EL (cell line): Measurements from ENCODE around the gene KRT76.
A peak's percentile ranks its signal among the peaks of the same experiment; 100 is the strongest.
"Not testable (repeated sequence)": the region's sequence is repeated elsewhere in the genome, so short reads cannot be mapped to it uniquely, and the experiment has no call there.

Source experiments
- DNase-seq: peaks from one replicate; pipeline ENCODE4 v3.0.0-alpha.2; 2016

Gene KRT76

GRCh38 chr12:52796429-52796794 lies 19.3 kb upstream of the KRT76 start:
- no peak for DNase-seq

GRCh38 chr12:52795694-52796428 lies 18.7 kb upstream of the KRT76 start, which contains the start of gene KRT3:
TSS of gene KRT3 (minus strand) at chr12:52796117. CDS start at chr12:52796042, 75 bp downstream.
- DNase-seq, result no peak

- DNase-seq, result not testable (repeated sequence)
Observed at GRCh38 chr12:52795332-52795674, 18.2 kb upstream of the KRT76 start.

DNA sequence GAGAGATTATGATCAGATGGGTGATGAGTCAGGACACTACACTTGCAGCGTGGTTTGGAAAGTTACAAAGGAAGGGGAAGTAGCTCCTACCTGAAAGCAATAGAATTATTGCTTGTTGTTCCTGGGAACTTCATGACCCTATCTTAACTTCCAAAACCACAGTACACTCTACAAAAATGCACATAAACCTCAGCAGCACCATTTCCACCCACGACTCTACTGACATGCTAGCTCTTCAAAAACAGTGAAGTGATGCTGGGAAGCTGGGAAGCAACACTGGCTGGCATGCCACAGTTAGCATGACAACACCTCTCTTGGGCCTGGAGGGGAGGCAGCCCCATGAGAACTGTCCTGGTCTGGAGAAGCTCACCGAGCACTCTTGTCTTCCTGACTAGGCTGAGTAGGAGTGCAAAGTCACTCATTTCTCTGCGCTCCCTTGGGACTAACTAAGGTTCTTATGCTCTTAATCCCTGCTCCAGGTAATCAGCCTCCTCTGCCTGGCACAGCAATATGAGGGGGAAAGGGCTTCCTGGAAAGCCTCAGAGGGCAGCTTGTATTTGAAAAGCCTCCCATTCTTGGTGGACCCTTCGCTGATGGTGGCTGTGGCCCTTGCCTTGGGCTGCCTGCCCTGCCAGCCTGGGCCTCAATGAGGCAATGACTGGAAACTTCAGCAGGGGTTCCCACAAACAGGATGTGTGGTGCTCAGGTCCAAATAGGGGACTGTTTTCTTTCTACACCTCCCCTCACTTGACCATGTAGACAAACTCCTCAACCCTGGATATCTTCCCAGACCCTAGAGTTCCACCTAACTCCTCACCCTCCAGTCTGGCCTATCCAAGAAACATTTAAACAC lies 17.6 kb upstream of the KRT76 start:
- peak; percentile 65 for DNase-seq

DNA sequence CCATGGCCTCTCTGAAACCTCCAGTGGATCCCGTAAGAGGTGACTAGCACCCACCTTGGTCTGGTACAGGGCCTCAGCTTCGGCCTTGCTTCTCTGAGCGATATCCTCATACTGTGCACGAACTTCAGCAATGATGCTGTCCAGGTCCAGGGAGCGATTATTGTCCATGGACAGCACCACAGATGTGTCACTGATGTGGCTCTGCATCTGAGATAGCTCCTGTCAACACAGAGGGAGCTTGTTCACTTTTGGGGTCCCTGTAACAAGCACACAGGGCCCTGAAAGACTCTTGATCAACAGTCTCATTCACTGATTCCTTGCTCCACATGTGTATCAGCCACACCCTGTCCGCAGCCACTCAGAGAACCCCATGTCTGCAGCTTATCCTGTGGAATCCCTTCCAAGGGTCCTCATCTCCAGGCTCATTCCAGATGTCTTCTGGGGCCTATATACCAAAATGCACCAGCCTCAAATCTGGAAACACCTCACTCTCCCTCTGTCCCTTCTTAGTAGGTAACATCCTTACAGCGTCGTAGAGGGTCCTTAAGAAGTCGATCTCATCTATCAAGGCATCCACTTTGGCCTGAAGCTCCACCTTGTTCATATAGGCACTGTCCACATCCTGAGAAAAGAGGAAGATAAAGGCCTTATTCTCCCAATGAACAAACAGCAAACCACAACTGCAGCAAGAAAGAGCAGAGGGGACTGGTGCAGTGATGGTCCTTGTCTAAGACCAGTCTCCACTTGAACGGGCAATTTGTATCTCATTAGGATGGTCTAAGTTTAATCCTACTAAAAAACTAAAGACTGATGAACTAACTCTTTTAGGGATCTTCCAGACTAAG lies 15.3 kb upstream of the KRT76 start:
- no peak for DNase-seq

GRCh38 chr12:52791271-52792184 lies 14.4 kb upstream of the KRT76 start:
- no peak for DNase-seq

- DNase-seq, result no peak
Observed at GRCh38 chr12:52790427-52791270, 13.5 kb upstream of the KRT76 start.

GRCh38 chr12:52789637-52790426 lies 12.7 kb upstream of the KRT76 start:
- no peak for DNase-seq

- no peak for DNase-seq
Observed at GRCh38 chr12:52788876-52789636, 11.9 kb upstream of the KRT76 start.

- no peak for DNase-seq
Observed at GRCh38 chr12:52788192-52788875, 11.2 kb upstream of the KRT76 start.

- DNase-seq, result no peak
Observed at GRCh38 chr12:52787324-52788191, 10.4 kb upstream of the KRT76 start.

- no peak for DNase-seq
Observed at GRCh38 chr12:52784909-52785308, 7.8 kb upstream of the KRT76 start.

DNA sequence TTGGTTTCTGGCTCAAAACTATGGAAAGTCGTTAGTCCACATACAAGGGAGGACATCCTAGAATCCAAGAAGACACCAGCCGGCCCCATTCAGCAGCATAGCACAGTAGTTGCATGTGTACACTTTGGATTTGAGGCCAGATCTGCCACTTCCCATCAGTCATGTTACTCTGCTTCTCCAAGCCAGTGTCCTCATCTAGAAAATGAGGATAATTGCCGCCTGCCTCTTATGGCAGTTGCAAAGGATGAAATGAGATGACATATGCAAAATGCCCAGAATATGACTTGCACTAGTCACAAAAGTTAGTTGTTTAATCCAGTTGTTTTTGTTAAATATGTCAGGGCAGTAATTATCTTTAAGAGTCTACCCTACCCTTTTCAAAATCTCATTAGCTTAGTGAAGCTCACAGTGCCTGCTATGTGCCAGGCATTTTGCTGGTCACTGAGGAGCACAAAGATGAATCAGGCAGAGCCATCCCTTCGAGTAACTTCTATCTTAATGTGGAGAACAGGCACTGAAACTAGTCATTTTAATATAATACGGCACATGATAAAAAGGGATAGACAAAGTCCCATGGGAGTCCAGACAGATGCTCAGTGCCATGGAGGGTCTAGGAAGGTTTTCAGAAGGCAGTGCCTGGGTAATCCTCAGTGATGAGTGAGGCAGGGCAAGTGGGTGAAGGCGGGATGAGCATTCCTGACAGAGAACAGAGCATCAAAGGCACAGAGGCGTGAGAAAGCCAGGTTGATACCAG lies 6.6 kb upstream of the KRT76 start:
- no peak for DNase-seq

DNA sequence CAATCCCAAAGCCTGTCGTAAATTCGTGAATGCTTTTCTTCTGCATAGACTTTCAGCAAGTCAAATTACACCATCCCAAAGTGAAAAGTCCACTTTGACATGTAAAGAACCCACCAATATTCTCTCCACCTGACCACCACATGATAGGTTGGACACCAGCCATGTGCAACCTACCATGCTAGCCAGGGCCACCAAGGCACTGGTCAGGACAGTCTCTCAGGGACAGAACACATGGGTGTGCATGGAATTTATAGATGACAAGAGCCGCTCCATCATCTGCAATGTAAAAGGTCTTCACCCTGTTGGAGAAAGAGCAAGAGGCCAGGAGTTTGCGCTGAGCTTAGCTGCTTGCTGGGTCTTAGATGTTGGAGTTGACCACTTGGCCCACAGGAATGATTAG lies 5.4 kb upstream of the KRT76 start:
- DNase-seq, result no peak

GRCh38 chr12:52781399-52782082 lies 4.4 kb upstream of the KRT76 start:
- DNase-seq, result no peak

DNA sequence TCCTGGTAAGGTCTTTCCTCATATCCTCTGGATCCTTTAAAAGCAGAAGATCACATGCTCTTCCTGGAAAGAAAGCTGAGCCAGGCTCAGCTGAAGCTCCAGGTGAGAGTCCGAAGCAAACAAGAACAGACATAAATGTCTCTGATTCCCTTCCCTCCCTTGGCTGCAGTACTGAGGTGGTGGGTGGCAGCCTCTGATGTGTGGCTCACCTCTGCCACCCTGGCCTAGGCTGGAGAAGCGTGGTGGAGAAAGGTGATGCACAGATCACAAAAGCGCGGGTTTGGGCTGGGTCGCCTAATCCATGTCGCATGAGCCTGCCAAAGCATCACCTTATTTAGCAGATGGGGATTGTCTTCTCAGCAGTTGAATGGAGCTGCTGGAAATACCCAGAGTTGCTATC lies 2.8 kb upstream of the KRT76 start:
- DNase-seq, result no peak

GRCh38 chr12:52778833-52779232 lies 1.7 kb upstream of the KRT76 start:
- no peak for DNase-seq
